GM19193 (cell line): ENCODE data around the gene ABTB1.

Source experiments
- POLR2A ChIP-seq: IDR thresholded peaks from 4 replicates; pipeline ENCODE4 v1.6.1; 2011; ENCODE audit not compliant: insufficient read depth, insufficient read length; ENCODE audit errors: extremely low read depth

Gene ABTB1

GRCh38 chr3:127728417-127729015, 55.8 kb downstream of the ABTB1 start:
- no peak for TF ChIP-seq POLR2A

DNA sequence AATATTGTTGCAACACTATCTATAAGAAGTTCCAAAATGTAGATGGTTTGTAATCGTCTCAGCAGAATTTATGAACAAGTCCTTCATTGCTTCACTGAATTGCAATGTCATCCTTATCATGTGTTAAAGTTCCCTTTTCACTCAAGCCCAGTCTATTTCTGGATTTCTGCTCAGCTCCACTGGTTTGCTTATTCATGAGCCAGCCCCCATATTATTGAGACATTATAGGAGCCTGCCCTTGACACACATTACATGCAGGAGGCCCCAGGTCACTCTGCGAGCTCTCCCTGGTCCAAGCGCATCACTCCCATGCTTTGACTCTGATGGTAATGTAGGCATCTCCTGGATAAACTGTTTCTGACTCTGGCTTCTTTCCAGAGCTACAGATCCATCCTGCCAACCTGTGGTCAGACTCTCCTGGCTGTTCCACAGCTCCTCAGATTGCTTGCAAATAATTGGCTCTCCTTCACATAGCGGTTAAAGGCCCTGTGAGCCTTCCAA, 56.9 kb downstream of the ABTB1 start:
- no peak for TF ChIP-seq POLR2A

GRCh38 chr3:127730171-127730570, 57.4 kb downstream of the ABTB1 start:
- no peak for TF ChIP-seq POLR2A
